Dendritic cell treated with granulocyte-macrophage colony-stimulating factor and Interleukin-4, amounts not matched to agents 40 ng/mL and 50 ng/mL, for 4 days (primary cell): Measurements from ENCODE around the gene DIO3.

ENCODE experiments used
- H3K27ac Mint-ChIP-seq: one replicate; pipeline ENCODE4 v1.8.0; 2022; ENCODE audit warnings: mild to moderate bottlenecking, mixed read lengths
- H3K27me3 Mint-ChIP-seq: one replicate; pipeline ENCODE4 v1.8.0; 2022; ENCODE audit warnings: mild to moderate bottlenecking, mixed read lengths
- H3K36me3 Mint-ChIP-seq: one replicate; pipeline ENCODE4 v1.8.0; 2022; ENCODE audit warnings: low read depth, mixed read lengths
- H3K4me1 Mint-ChIP-seq: one replicate; pipeline ENCODE4 v1.8.0; 2022; ENCODE audit warnings: low read depth, mixed read lengths
- H3K4me3 Mint-ChIP-seq: one replicate; pipeline ENCODE4 v1.8.0; 2022; ENCODE audit warnings: mild to moderate bottlenecking, moderate library complexity, mixed read lengths
- H3K9me3 Mint-ChIP-seq: one replicate; pipeline ENCODE4 v1.8.0; 2022; ENCODE audit warnings: mixed read lengths
- intact Hi-C: fragments of 100-400 bp; cut with micrococcal nuclease; formaldehyde crosslinking; loops from one replicate; pipeline ENCODE4 v1.15.0; 2022

DIO3 gene

GRCh38 chr14:101589486-101590015, 28.3 kb downstream of the DIO3 start:
- intact Hi-C loops: no loop called here
- no peaks in the 10 kb centered on the region for H3K36me3 Mint-ChIP-seq
- H3K4me3 Mint-ChIP-seq: no peak overlapping the region
- H3K27ac Mint-ChIP-seq: no peak overlapping the region
- no peaks in the 10 kb centered on the region for H3K27me3 Mint-ChIP-seq
- no peaks in the 10 kb centered on the region for H3K9me3 Mint-ChIP-seq
- H3K4me1 Mint-ChIP-seq: no peaks in the 10 kb centered on the region

- no peak overlapping the region for H3K4me3 Mint-ChIP-seq
- intact Hi-C loops: no loop called here
- H3K36me3 Mint-ChIP-seq: no peaks in the 10 kb centered on the region
- no peak overlapping the region for H3K27ac Mint-ChIP-seq
- no peaks in the 10 kb centered on the region for H3K4me1 Mint-ChIP-seq
- no peaks in the 10 kb centered on the region for H3K27me3 Mint-ChIP-seq
- no peaks in the 10 kb centered on the region for H3K9me3 Mint-ChIP-seq
Observed at GRCh38 chr14:101590062-101590461, 28.8 kb downstream of the DIO3 start.

- Mint-ChIP-seq H3K27me3 (no peaks in the 10 kb centered on the region), H3K4me1 (no peaks in the 10 kb centered on the region), H3K36me3 (no peaks in the 10 kb centered on the region), H3K27ac (no peak overlapping the region), H3K4me3 (no peak overlapping the region), H3K9me3 (no peaks in the 10 kb centered on the region)
- intact Hi-C loops: no loop called here
Observed at GRCh38 chr14:101590616-101591015, 29.3 kb downstream of the DIO3 start.

- H3K4me3 Mint-ChIP-seq: no peak overlapping the region
- intact Hi-C loops: no loop called here
- H3K9me3 Mint-ChIP-seq: no peaks in the 10 kb centered on the region
- H3K27me3 Mint-ChIP-seq: peaks cover 1% of the 10 kb centered on the region
- peaks cover 3% of the 10 kb centered on the region for H3K4me1 Mint-ChIP-seq
- no peak overlapping the region for H3K27ac Mint-ChIP-seq
- H3K36me3 Mint-ChIP-seq: no peaks in the 10 kb centered on the region
Observed at GRCh38 chr14:101591121-101591520, 29.8 kb downstream of the DIO3 start.

GRCh38 chr14:101591582-101591981, 30.3 kb downstream of the DIO3 start:
- intact Hi-C loops: no loop called here
- no peaks in the 10 kb centered on the region for H3K36me3 Mint-ChIP-seq
- no peaks in the 10 kb centered on the region for H3K9me3 Mint-ChIP-seq
- H3K4me3 Mint-ChIP-seq: no peak overlapping the region
- H3K4me1 Mint-ChIP-seq: peaks cover 7% of the 10 kb centered on the region
- H3K27me3 Mint-ChIP-seq: peaks cover 2% of the 10 kb centered on the region
- no peak overlapping the region for H3K27ac Mint-ChIP-seq

GRCh38 chr14:101593411-101594238, 32.3 kb downstream of the DIO3 start:
- H3K9me3 Mint-ChIP-seq: no peaks in the 10 kb centered on the region
- peaks cover 12% of the 10 kb centered on the region for H3K4me1 Mint-ChIP-seq
- H3K36me3 Mint-ChIP-seq: no peaks in the 10 kb centered on the region
- H3K27ac Mint-ChIP-seq: no peak overlapping the region
- intact Hi-C loops: no loop called here
- H3K4me3 Mint-ChIP-seq: no peak overlapping the region
- peaks cover 2% of the 10 kb centered on the region for H3K27me3 Mint-ChIP-seq

- Mint-ChIP-seq H3K4me3 (no peak overlapping the region), H3K9me3 (no peaks in the 10 kb centered on the region), H3K27me3 (peaks cover 2% of the 10 kb centered on the region), H3K27ac (no peak overlapping the region), H3K36me3 (no peaks in the 10 kb centered on the region), H3K4me1 (peaks cover 12% of the 10 kb centered on the region)
- intact Hi-C loops: no loop called here
Observed at GRCh38 chr14:101594511-101595148, 33.3 kb downstream of the DIO3 start.

- Mint-ChIP-seq H3K27ac (no peak overlapping the region), H3K4me3 (no peak overlapping the region), H3K36me3 (no peaks in the 10 kb centered on the region), H3K9me3 (no peaks in the 10 kb centered on the region), H3K4me1 (peaks cover 12% of the 10 kb centered on the region), H3K27me3 (peaks cover 2% of the 10 kb centered on the region)
- intact Hi-C loops: no loop called here
Observed at GRCh38 chr14:101595349-101595748, 34.1 kb downstream of the DIO3 start.

- Mint-ChIP-seq H3K4me3 (no peak overlapping the region), H3K27me3 (peaks cover 2% of the 10 kb centered on the region), H3K36me3 (no peaks in the 10 kb centered on the region), H3K27ac (no peak overlapping the region), H3K4me1 (peaks cover 12% of the 10 kb centered on the region), H3K9me3 (no peaks in the 10 kb centered on the region)
- intact Hi-C loops: no loop called here
Observed at GRCh38 chr14:101595887-101596721, 34.8 kb downstream of the DIO3 start.

- Mint-ChIP-seq H3K9me3 (no peaks in the 10 kb centered on the region), H3K4me3 (no peak overlapping the region), H3K36me3 (no peaks in the 10 kb centered on the region), H3K27ac (no peak overlapping the region), H3K4me1 (peaks cover 12% of the 10 kb centered on the region), H3K27me3 (peaks cover 2% of the 10 kb centered on the region)
- intact Hi-C loops: no loop called here
Observed at GRCh38 chr14:101596742-101597141, 35.4 kb downstream of the DIO3 start.

- Mint-ChIP-seq H3K27me3 (peaks cover 2% of the 10 kb centered on the region), H3K36me3 (no peaks in the 10 kb centered on the region), H3K4me3 (no peak overlapping the region), H3K9me3 (no peaks in the 10 kb centered on the region), H3K27ac (no peak overlapping the region), H3K4me1 (peaks cover 12% of the 10 kb centered on the region)
- intact Hi-C loops: no loop called here
Observed at GRCh38 chr14:101598159-101598558, 36.9 kb downstream of the DIO3 start.

- Mint-ChIP-seq H3K36me3 (no peaks in the 10 kb centered on the region), H3K4me1 (peaks cover 12% of the 10 kb centered on the region), H3K27me3 (peaks cover 2% of the 10 kb centered on the region), H3K27ac (no peak overlapping the region), H3K4me3 (no peak overlapping the region), H3K9me3 (no peaks in the 10 kb centered on the region)
- intact Hi-C loops: no loop called here
Observed at GRCh38 chr14:101598571-101599233, 37.4 kb downstream of the DIO3 start.

- H3K27me3 Mint-ChIP-seq: peaks cover 2% of the 10 kb centered on the region
- H3K9me3 Mint-ChIP-seq: no peaks in the 10 kb centered on the region
- peaks cover 12% of the 10 kb centered on the region for H3K4me1 Mint-ChIP-seq
- no peak overlapping the region for H3K27ac Mint-ChIP-seq
- no peak overlapping the region for H3K4me3 Mint-ChIP-seq
- intact Hi-C loops: no loop called here
- H3K36me3 Mint-ChIP-seq: no peaks in the 10 kb centered on the region
Observed at GRCh38 chr14:101599234-101599885, 38.1 kb downstream of the DIO3 start.
